ENCODE results near the gene AZU1.
"Not testable (repeated sequence)": the region's sequence is repeated elsewhere in the genome, so short reads cannot be mapped to it uniquely, and the experiment has no call there.

The AZU1 gene

GRCh38 chr19:875265-875879, 47.7 kb downstream of the AZU1 start:
- no peak for DNase-seq

DNA sequence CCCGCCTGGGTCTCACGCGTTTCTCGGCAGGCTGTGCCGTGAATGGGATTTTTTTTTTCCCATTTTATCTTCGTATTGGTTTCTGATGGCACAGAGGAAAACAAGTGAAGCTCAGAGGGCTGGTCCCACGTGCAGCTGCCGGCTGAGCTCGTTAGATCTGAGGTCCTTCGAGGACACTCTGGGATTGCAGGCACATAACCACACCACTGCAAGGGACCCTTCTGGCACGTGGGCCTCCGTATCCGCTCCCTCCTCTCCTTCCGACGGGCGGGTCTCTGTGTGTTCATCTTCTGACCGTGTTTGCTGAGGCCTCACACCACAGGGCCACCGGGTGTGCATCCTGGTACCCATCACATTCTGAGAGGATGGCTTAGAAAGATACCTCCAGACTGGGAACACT, 48.5 kb downstream of the AZU1 start:
- DNase-seq = no peak

GRCh38 chr19:876780-877314, 49.2 kb downstream of the AZU1 start:
- DNase-seq = no peak

- not testable (repeated sequence) for DNase-seq
These were observed 50.5 kb downstream of the AZU1 start for GRCh38 chr19:877992-878660.

DNA sequence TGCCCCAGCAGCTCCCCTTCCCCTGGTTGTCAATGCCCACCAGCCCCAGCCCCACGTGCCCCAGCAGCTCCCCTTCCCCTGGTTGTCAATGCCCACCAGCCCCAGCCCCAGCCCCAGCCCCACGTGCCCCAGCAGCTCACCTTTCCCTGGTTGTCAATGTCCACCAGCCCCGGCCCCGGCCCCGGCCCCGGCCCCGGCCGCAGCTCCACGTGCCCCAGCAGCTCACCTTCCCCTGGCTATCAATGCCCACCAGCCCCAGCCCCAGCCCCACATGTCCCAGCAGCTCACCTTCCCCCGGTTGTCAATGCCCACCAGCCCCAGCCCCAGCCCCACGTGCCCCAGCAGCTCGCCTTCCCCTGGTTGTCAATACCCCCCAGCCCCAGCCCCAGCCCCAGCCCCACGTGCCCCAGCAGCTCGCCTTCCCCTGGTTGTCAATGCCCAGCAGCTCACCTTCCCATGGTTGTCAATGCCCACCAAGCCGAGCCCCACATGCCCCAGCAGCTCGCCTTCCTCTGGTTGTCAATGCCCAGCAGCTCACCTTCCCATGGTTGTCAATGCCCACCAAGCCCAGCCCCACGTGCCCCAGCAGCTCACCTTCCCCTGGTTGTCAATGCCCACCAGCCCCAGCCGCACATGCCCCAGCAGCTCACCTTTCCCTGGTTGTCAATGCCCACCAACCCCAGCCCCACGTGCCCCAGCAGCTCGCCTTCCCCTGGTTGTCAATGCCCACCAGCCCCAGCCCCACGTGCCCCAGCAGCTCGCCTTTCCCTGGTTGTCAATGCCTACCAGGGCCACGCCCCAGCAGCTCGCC, 51.3 kb downstream of the AZU1 start:
- not testable (repeated sequence) for DNase-seq

DNA sequence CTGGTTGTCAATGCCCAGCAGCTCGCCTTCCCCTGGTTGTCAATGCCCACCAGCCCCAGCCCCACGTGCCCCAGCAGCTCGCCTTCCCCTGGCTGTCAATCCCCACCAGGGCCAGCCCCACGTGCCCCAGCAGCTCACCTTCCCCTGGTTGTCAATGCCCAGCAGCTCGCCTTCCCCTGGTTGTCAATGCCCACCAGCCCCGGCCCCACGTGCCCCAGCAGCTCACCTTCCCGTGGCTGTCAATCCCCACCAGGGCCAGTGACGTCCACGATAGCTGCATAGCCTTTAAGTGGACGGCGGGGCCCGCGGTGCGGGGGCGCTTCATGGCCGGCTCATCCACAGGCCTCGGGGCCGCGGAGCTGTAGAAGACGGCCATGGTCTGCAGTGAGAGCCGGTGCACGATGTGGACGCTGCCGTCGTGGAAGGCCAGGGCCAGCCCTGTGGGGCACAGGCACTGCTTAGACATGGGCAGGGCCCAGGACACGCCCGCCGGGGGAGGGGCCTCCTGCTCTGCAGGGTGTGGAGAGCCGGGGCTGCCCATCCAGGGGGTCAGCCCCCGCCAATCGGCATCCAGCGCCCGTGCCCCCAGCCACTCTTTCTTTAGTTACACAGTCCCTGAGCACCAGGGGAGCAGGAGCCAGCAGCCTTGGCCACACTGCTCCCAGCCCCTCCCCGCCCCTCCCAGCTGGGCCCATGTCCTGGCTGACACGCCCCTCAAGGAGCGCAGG, 52.2 kb downstream of the AZU1 start:
- no peak for DNase-seq

Data from NCI-H2227 treated with DMSO at 0.1 percent for 48 hours (cell line).